BLaER1 (cell line): Measurements from ENCODE around the gene DDX53.

ENCODE experiments used
- H3K27ac ChIP-seq: shearing (Covaris generic); formaldehyde crosslinking; 2 replicates; pipeline ENCODE4 v1.8.1; 2022
- H3K27me3 ChIP-seq: shearing (Covaris generic); formaldehyde crosslinking; 2 replicates; pipeline ENCODE4 v1.8.1; 2022
- H3K36me3 ChIP-seq: shearing (Covaris generic); formaldehyde crosslinking; 2 replicates; pipeline ENCODE4 v1.8.1; 2022
- H3K4me1 ChIP-seq: shearing (Covaris generic); formaldehyde crosslinking; 2 replicates; pipeline ENCODE4 v1.8.1; 2022
- H3K4me2 ChIP-seq: shearing (Covaris generic); formaldehyde crosslinking; 2 replicates; pipeline ENCODE4 v1.8.1; 2022
- H3K4me3 ChIP-seq: shearing (Covaris generic); formaldehyde crosslinking; 2 replicates; pipeline ENCODE4 v1.8.1; 2022
- H3K9ac ChIP-seq: shearing (Covaris generic); formaldehyde crosslinking; 2 replicates; pipeline ENCODE4 v1.8.1; 2022
- H3K9me3 ChIP-seq: shearing (Covaris generic); formaldehyde crosslinking; 2 replicates; pipeline ENCODE4 v1.8.1; 2022
- H4K20me1 ChIP-seq: shearing (Covaris generic); formaldehyde crosslinking; 2 replicates; pipeline ENCODE4 v1.8.1; 2022
- Cebpa-rat ChIP-seq: shearing (Covaris generic); IDR thresholded peaks from 2 replicates; pipeline ENCODE4 v1.8.1; 2022

The DDX53 gene

DNA sequence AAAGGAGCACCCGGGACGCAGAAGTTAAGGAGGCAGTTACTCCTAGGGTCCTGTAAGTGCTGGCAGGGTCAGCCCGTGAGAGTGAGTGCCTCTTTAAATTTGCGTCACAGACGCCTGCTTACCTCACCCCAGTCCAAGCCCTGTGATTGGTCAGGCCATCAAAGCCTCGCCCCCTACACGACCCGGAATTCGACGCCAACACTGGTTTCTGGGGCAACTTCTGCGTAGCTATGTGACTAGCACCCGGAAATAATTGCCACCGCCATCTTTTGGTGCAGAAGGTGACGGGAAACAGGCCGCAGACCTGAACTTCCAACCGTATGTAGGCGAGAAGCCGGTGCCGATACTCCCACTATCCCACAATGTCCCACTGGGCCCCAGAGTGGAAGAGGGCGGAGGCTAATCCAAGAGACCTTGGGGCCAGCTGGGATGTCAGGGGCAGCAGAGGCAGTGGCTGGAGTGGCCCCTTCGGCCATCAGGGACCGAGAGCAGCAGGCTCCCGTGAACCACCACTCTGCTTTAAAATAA, at the start of gene DDX53:
TSS of gene DDX53 (plus strand) at position 265 of the 528 bp plus-strand sequence. CDS start at position 363, 98 bp downstream.
- H3K27ac ChIP-seq, result no peak within 1 kb of the TSS
- no peak within 1 kb of the TSS for H3K4me3 ChIP-seq
- no peak within 1 kb of the TSS for H3K4me2 ChIP-seq

DNA sequence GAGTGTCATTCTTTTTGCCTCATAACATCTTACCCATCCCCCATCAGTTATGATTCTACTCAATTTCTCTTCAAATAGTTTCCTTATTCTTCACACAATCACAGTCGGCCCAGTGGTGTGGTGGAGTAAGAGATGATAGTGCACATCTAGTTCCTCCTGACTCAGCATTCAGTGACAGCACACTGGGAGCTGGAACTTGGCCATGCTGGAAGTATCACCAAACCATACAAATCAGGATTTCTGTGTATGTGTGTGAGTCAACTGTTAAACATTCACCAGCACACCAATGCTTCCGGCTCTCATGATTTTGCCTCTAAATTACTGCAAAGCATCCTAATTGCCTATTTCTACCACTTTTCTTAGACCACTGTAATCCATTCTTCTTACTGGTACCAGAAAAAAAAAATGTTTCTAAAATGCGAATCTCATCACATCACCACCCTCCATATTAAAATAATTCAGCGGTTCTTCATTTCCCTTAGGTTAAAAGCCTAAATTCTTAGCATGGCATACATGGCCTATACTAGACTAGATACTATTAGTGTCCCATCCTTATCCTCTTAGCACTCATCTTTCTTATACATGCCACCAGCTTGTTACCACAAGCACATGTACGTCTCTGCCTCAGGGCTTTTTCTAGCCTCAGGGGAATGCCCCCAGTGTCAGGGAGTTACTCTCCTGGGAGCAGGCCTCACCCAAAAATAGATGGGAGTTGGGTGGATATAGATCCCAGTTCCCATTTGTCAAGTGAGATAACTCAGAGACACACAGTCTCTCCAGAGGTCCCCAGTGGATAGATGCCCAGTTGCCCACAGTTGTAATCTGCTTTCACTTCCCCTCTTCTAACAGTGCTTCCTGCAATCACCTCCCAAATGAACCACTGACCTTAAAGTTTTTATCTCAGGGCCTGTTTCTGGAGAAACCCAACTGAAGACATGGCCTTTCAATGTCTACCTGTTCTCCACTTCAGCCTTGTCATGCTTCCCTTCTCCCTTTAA, 49.2 kb upstream of the DDX53 start:
- Histone ChIP-seq H3K36me3 (no peaks in the 10 kb centered on the region), H3K4me1 (peaks cover 32% of the 10 kb centered on the region), H3K4me2 (peak overlapping the region; percentile 71), H3K27me3 (no peaks in the 10 kb centered on the region), H3K9ac (no peak overlapping the region), H4K20me1 (no peaks in the 10 kb centered on the region), H3K4me3 (no peak overlapping the region), H3K9me3 (peaks cover 23% of the 10 kb centered on the region), H3K27ac (peak overlapping the region; percentile 6; the same call in 1 of the 2 replicates)
- no peak for TF ChIP-seq Cebpa-rat

More for the DNA sequence above, at the start of gene DDX53:
- Histone ChIP-seq H3K9ac (no peak within 1 kb of the TSS), H3K27me3 (no peaks in the 10 kb centered on the region), H3K9me3 (no peaks in the 10 kb centered on the region), H3K4me1 (no peaks in the 10 kb centered on the region), H4K20me1 (no peaks in the 10 kb centered on the region), H3K36me3 (no peaks in the 10 kb centered on the region)
- no peak for TF ChIP-seq Cebpa-rat

DNA sequence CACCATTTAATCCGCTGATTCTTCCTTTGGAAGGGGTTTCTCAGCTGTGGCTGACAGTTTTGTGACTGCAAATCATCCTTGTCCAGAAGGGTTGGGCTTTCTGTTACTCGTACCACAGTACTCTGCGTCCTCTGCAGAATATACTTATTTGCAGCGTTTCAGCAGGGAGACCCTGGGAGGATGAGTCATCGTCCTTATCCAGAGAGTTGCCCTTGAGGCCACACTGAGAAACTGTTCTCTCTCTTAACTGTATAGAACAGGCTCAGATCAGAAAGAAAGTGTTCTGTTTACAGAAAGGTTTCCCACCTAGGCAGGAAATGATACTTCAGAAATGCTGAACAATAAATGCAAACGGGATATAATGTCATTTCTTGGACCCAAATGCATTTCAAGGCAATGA, 47.8 kb upstream of the DDX53 start:
- Histone ChIP-seq H3K27me3 (no peaks in the 10 kb centered on the region), H3K4me1 (peaks cover 32% of the 10 kb centered on the region), H3K4me2 (no peak overlapping the region), H4K20me1 (no peaks in the 10 kb centered on the region), H3K36me3 (no peaks in the 10 kb centered on the region), H3K9me3 (peaks cover 19% of the 10 kb centered on the region), H3K9ac (no peak overlapping the region), H3K4me3 (no peak overlapping the region), H3K27ac (peak overlapping the region; percentile 9; the same call in 1 of the 2 replicates)
- TF ChIP-seq Cebpa-rat, result no peak

DNA sequence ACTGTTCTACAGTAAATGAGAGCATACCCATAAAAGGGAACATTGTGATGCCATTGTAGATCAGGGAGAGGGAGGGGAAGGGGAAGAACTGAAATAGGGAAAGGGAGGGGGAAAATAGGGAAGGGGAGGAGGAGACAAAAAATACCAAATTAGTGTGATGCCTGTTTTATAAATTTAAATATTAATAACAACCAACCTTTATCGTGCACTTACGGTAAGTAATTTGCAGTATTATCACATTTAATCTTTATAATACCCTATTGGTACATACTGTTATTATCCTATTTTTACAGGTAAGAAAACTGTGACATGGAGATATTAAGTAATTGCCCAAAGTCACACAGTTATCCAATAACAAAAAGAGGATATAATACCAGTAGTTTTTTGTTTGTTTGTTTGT, 41.5 kb upstream of the DDX53 start:
- Histone ChIP-seq H4K20me1 (no peaks in the 10 kb centered on the region), H3K27me3 (no peaks in the 10 kb centered on the region), H3K9ac (no peak overlapping the region), H3K27ac (no peak overlapping the region), H3K4me2 (no peak overlapping the region), H3K4me3 (no peak overlapping the region), H3K9me3 (peaks cover 18% of the 10 kb centered on the region), H3K36me3 (no peaks in the 10 kb centered on the region), H3K4me1 (0 out of 2 replicates have a peak, but pooled peaks cover 2% of the 10 kb centered on the region)
- no peak for TF ChIP-seq Cebpa-rat

DNA sequence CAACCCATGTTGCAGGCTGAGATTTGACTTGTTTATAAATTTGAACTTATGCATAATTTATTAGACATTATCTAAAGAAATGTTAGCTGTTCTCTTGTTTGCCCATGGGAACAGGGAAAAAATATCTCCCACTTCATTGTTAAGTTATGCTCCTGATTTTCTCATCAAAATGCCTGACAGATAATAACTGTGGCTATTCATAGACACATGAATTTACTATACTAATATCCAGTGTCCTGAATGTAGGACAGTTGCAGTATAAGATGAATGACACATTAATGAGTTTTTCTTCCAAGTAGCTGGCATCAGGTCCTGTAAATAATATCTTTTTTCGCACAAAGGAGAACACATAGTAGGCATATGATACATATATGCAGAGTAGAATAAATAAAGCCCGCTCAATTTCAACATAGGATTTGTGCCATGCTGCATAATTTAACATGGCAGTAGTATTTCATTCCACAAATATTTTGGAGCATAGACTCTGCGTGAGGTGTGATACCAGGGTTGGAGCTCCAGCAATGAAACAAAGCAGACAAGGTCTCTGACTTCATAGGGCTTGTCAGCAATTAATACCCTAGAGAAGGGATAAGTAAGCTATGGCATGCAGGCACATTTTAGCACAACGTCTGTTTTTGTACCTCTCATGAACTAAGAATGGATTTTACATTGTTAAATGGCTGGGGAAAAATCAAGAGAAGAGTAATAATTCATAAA, 40.4 kb upstream of the DDX53 start:
- TF ChIP-seq Cebpa-rat, result no peak
- no peak overlapping the region for H3K9ac ChIP-seq
- no peaks in the 10 kb centered on the region for H3K4me1 ChIP-seq
- H3K4me2 ChIP-seq, result no peak overlapping the region
- no peak overlapping the region for H3K27ac ChIP-seq
- H3K9me3 ChIP-seq, result peaks cover 25% of the 10 kb centered on the region
- H3K27me3 ChIP-seq, result no peaks in the 10 kb centered on the region
- no peaks in the 10 kb centered on the region for H4K20me1 ChIP-seq
- no peak overlapping the region for H3K4me3 ChIP-seq
- no peaks in the 10 kb centered on the region for H3K36me3 ChIP-seq

DNA sequence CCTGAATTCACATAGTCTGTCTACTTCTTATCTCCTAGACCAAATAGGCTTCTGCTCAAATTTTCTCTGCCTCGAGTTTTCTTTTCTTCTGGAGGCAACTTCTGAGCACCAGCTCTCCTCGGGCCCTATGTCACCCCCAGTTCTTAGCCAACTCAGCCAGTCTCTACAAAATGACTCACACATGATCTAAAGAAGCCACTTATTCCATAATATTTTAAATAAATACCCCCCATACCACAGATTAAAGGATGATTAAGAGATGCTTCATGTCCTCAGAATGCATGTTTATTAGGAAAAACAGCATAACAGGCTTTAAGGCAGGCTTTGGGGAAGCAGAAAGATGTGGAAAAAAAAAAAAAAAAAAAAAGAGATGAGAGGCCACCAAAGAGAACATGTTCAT, 36.6 kb upstream of the DDX53 start:
- H3K36me3 ChIP-seq, result no peaks in the 10 kb centered on the region; the same call in 1 of the 2 replicates
- no peak overlapping the region for H3K4me3 ChIP-seq
- no peaks in the 10 kb centered on the region for H3K27me3 ChIP-seq
- peaks cover 59% of the 10 kb centered on the region for H3K9me3 ChIP-seq
- peaks cover 10% of the 10 kb centered on the region for H3K4me1 ChIP-seq
- H3K9ac ChIP-seq, result no peak overlapping the region
- H3K27ac ChIP-seq, result no peak overlapping the region
- H3K4me2 ChIP-seq, result no peak overlapping the region
- no peaks in the 10 kb centered on the region for H4K20me1 ChIP-seq
- no peak for TF ChIP-seq Cebpa-rat

DNA sequence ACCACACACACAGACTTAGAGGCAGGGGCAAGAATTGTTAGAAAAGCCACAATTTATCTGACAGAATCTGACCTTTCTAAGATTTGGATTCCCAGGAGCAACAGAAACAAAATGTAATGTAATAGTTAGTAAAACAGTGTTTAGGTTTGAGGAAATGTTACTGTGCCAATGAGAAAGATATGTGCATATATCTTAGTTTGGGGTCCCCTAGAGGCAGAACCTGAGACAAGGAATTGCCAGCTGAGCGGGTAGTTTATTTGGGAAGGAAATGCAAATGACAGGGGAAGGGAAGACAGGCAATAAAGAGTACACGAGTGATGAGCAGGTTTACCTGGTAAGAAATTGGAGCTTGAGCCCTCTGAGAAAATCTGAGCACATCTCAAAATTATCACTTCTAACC, 31.3 kb upstream of the DDX53 start:
- Histone ChIP-seq H3K9me3 (peaks cover 89% of the 10 kb centered on the region), H3K9ac (peak overlapping the region; percentile 59; the same call in 1 of the 2 replicates), H3K4me1 (peaks cover 33% of the 10 kb centered on the region), H3K4me3 (peak overlapping the region; percentile 41), H4K20me1 (no peaks in the 10 kb centered on the region), H3K4me2 (peak overlapping the region; percentile 76), H3K27ac (peak overlapping the region; percentile 89), H3K36me3 (peaks cover 9% of the 10 kb centered on the region; the same call in 1 of the 2 replicates), H3K27me3 (no peaks in the 10 kb centered on the region)
- TF ChIP-seq Cebpa-rat, result no peak

DNA sequence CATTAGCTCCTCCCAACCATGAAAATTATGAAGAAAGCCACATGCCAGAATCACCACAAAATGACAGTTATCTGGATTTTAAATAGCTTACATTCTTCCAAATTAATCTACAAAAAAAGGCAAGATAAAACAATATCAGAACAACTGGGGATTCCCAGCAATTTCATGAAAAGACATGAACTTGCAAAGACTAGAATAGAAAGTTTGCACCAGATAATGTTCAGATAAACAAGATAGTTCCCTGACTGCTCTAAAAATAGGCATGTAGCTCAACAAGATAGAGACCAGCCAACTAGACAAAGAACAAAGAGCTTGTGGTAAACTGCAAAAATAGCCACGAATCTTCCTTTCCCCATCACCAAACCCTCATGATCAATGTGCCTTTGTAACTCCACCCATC, 30.3 kb upstream of the DDX53 start:
- TF ChIP-seq Cebpa-rat, result no peak
- peak overlapping the region; percentile 89 for H3K27ac ChIP-seq
- peaks cover 9% of the 10 kb centered on the region; the same call in 1 of the 2 replicates for H3K36me3 ChIP-seq
- no peaks in the 10 kb centered on the region for H3K27me3 ChIP-seq
- H4K20me1 ChIP-seq, result no peaks in the 10 kb centered on the region
- H3K4me2 ChIP-seq, result peak overlapping the region; percentile 76
- peak overlapping the region; percentile 41; the same call in 1 of the 2 replicates for H3K4me3 ChIP-seq
- H3K9ac ChIP-seq, result peak overlapping the region; percentile 59
- H3K4me1 ChIP-seq, result peaks cover 33% of the 10 kb centered on the region
- peaks cover 91% of the 10 kb centered on the region for H3K9me3 ChIP-seq

DNA sequence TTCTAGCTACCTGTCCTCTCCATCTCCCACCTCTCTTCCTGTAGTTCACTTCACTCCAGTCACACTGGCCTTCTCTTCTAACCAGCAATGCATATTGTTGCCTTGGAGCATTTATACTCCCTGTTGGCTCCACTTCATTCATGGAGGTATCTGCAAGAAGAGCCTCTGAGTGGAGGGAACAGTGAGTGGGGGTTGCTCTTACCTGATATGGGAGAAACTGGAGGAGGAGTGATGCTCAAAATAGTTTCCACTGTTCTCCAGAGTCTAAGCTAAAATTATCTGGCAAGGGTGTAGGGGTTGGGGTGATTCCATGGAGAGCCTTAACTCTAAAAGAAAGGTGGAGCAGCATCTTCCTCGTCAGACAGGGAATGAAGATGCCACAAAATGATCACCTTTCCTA, 28.9 kb upstream of the DDX53 start:
- no peak for TF ChIP-seq Cebpa-rat
- no peak overlapping the region for H3K9ac ChIP-seq
- H3K36me3 ChIP-seq, result peaks cover 9% of the 10 kb centered on the region; the same call in 1 of the 2 replicates
- H3K4me3 ChIP-seq, result peak overlapping the region; percentile 41; the same call in 1 of the 2 replicates
- no peaks in the 10 kb centered on the region for H4K20me1 ChIP-seq
- peak overlapping the region; percentile 89 for H3K27ac ChIP-seq
- H3K4me2 ChIP-seq, result no peak overlapping the region
- peaks cover 33% of the 10 kb centered on the region for H3K4me1 ChIP-seq
- H3K9me3 ChIP-seq, result peaks cover 90% of the 10 kb centered on the region
- no peaks in the 10 kb centered on the region for H3K27me3 ChIP-seq
